GM23248 (cell line): ENCODE results near the gene C1QTNF3. TPM values are rescaled to one million over a fixed set of nuclear protein-coding genes. Genes with fewer than 3 reads are reported as not detected.
"Not testable (repeated sequence)": the region's sequence is repeated elsewhere in the genome, so short reads cannot be mapped to it uniquely, and the experiment has no call there.

ENCODE experiments used
- DNase-seq: peaks from one replicate; pipeline ENCODE4 v3.0.0-alpha.2; 2015
- H2AFZ ChIP-seq: fragments of 200-600 bp; sonication (generic); 2 replicates; pipeline ENCODE4 v1.6.1; 2016; ENCODE audit warnings: antibody characterized with exemption
- H3F3A ChIP-seq: fragments of 200-600 bp; sonication (generic); 2 replicates; pipeline ENCODE4 v1.6.1; 2016; ENCODE audit warnings: mild to moderate bottlenecking, antibody characterized with exemption, mixed run types; ENCODE audit not compliant: insufficient read depth
- H3K27ac ChIP-seq: fragments of 200-600 bp; sonication (generic); 2 replicates; pipeline ENCODE4 v1.5.1; 2016; ENCODE audit warnings: mild to moderate bottlenecking
- H3K27me3 ChIP-seq: fragments of 200-600 bp; sonication (generic); replicated peaks from 2 replicates; pipeline ENCODE4 v1.6.1; 2016; ENCODE audit warnings: mild to moderate bottlenecking; ENCODE audit not compliant: insufficient read depth
- H3K36me3 ChIP-seq: fragments of 200-600 bp; sonication (generic); 2 replicates; pipeline ENCODE4 v1.6.1; 2016; ENCODE audit warnings: low read depth, mild to moderate bottlenecking
- H3K4me1 ChIP-seq: fragments of 200-600 bp; sonication (generic); 2 replicates; pipeline ENCODE4 v1.6.1; 2016; ENCODE audit warnings: mild to moderate bottlenecking; ENCODE audit not compliant: insufficient read depth
- H3K4me2 ChIP-seq: fragments of 200-600 bp; sonication (generic); one replicate; pipeline ENCODE4 v1.6.1; 2016; ENCODE audit warnings: mild to moderate bottlenecking; ENCODE audit not compliant: unreplicated experiment
- H3K4me3 ChIP-seq: fragments of 200-600 bp; sonication (generic); 2 replicates; pipeline ENCODE4 v1.5.1; 2016; ENCODE audit warnings: mild to moderate bottlenecking
- H3K79me2 ChIP-seq: fragments of 200-600 bp; sonication (generic); 2 replicates; pipeline ENCODE4 v1.6.1; 2016; ENCODE audit warnings: mild to moderate bottlenecking; ENCODE audit not compliant: insufficient read depth
- H3K9ac ChIP-seq: fragments of 200-600 bp; sonication (generic); 2 replicates; pipeline ENCODE4 v1.6.1; 2016; ENCODE audit warnings: mild to moderate bottlenecking
- H3K9me2 ChIP-seq: fragments of 200-600 bp; sonication (generic); 2 replicates; pipeline ENCODE4 v1.6.1; 2016; ENCODE audit warnings: mixed run types, mild to moderate bottlenecking, moderate library complexity; ENCODE audit not compliant: insufficient read depth
- H3K9me3 ChIP-seq: fragments of 200-600 bp; sonication (generic); one replicate; pipeline ENCODE4 v1.6.1; 2017; ENCODE audit warnings: low read depth
- H4K20me1 ChIP-seq: fragments of 200-600 bp; sonication (generic); 2 replicates; pipeline ENCODE4 v1.6.0; 2016; ENCODE audit not compliant: insufficient read depth
- EZH2 ChIP-seq: fragments of 200-600 bp; sonication (generic); IDR thresholded peaks from 2 replicates; pipeline ENCODE4 v1.6.1; 2018; ENCODE audit warnings: antibody characterized with exemption, mild to moderate bottlenecking; ENCODE audit not compliant: insufficient read depth, poor library complexity, severe bottlenecking
- EZH2phosphoT487 ChIP-seq: fragments of 200-600 bp; sonication (generic); IDR thresholded peaks from 2 replicates; pipeline ENCODE4 v1.6.1; 2018; ENCODE audit warnings: antibody characterized with exemption, moderate library complexity, mild to moderate bottlenecking, low read depth; ENCODE audit not compliant: insufficient read depth
- WGBS, 2 experiments: methylation state at CpG; one replicate each; pipeline ENCODE4 v1.1.6; 2015 to 2017; ENCODE audit warnings: low lambda C conversion rate in 2 of 2, low coverage in 1 of 2; ENCODE audit errors: missing lambda C conversion rate in 2 of 2; 5-methylcytosine and 5-hydroxymethylcytosine counted together
- in situ Hi-C: fragments of 300-500 bp; cut with MboI; formaldehyde crosslinking; loops from 2 replicates; pipeline ENCODE4 v1.15.0; 2020
- polyA plus RNA-seq: library from polyadenylated mRNA; unstranded; fragments of >200 nt; fragmentation: Nextera tagmentation; extraction: Ambion mirVana; gene quantifications from 2 replicates; pipeline ENCODE4 v1.2.1, GENCODE V29; 2016
- total RNA-seq: library from RNA; depleted of rRNA; stranded (reverse); fragments of >200 nt; shearing (Covaris generic); gene quantifications from 2 replicates; pipeline ENCODE4 v1.2.3, GENCODE V29; 2014

The C1QTNF3 gene
- total and polyA plus RNA-seq, 2 experiments from 2014 or later: 0.11 to 0.58 TPM

DNA sequence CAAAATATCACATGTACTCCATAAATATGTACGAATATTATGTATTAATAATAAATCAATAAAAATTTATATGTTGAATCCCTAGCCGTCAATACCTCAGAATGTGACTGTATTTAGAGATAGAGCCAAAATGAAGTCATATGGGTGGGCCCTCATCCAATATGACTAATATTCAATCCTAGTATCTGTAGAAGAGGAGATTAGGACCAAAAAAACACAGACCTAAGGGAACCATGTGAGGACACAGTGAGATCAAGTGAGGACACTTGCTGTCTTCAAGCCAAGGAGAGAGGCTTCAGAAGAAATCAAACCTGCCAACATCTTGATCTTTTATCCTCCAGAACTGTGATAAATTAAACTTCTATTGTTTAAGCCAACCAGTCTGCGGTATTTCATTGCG lies 31.5 kb downstream of the C1QTNF3 start:
- in situ Hi-C loops: loop anchor here (25.0 kb wide), 1 partner anchor 876 kb away; no protein-coding TSS in a partner anchor

DNA sequence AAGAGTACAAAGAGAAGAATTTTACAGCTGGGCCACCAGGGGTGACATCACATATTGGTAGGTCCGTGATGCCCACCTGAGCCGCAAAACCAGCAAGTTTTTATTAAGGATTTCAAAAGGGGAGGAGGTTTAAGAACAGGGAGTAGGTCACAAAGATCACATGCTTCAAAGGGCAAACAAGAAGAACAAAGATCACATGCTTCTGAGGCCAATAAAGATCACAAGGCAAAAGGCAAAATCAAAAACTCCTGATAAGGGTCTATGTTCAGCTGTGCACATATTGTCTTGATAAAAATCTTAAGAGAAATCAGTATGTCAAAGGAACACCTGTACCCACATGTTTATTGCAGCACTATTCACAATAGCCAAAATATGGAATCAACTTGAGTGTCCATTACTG lies 32.9 kb downstream of the C1QTNF3 start:
- H3K27ac ChIP-seq, H2AFZ ChIP-seq, H3K9ac ChIP-seq, H3K4me3 ChIP-seq, H4K20me1 ChIP-seq, H3K9me2 ChIP-seq, H3K36me3 ChIP-seq, H3K27me3 ChIP-seq, DNase-seq, H3K4me2 ChIP-seq, H3K9me3 ChIP-seq: not testable (repeated sequence)
- Histone ChIP-seq H3F3A (peaks cover 33% of the 10 kb centered on the region), H3K79me2 (peaks cover 20% of the 10 kb centered on the region), H3K4me1 (peaks cover 20% of the 10 kb centered on the region)
- 64 to 71% methylated on average over 2 of the region's 2 CpGs for WGBS, 2 experiments
- in situ Hi-C loops: loop anchor here (25.0 kb wide), 1 partner anchor 877 kb away; no protein-coding TSS in a partner anchor

More for the DNA sequence above, 31.5 kb downstream of the C1QTNF3 start:
- Histone ChIP-seq H3K4me1 (peaks cover 16% of the 10 kb centered on the region), H3K27me3 (no peaks in the 10 kb centered on the region), H3K4me3 (no peak overlapping the region), H3F3A (peaks cover 32% of the 10 kb centered on the region), H3K9me2 (no peaks in the 10 kb centered on the region), H3K9ac (no peak overlapping the region), H3K4me2 (no peak overlapping the region), H4K20me1 (no peaks in the 10 kb centered on the region), H3K27ac (no peak overlapping the region), H3K9me3 (no peaks in the 10 kb centered on the region), H3K79me2 (peaks cover 6% of the 10 kb centered on the region), H2AFZ (no peak overlapping the region), H3K36me3 (no peaks in the 10 kb centered on the region)
- 39 to 45% methylated on average over 4 of the region's 4 CpGs for WGBS, 2 experiments
- TF ChIP-seq EZH2 (no peak), EZH2phosphoT487 (no peak)
- peak; percentile 60 for DNase-seq

GRCh38 chr5:34009610-34010009 lies 33.4 kb downstream of the C1QTNF3 start:
- Histone ChIP-seq H3K36me3 (no peaks in the 10 kb centered on the region), H3K27me3 (no peaks in the 10 kb centered on the region), H3K4me3 (no peak overlapping the region), H3K4me2 (peak overlapping the region; percentile 14), H3K9me3 (no peaks in the 10 kb centered on the region), H3K27ac (no peak overlapping the region), H3K9me2 (no peaks in the 10 kb centered on the region), H3F3A (peaks cover 33% of the 10 kb centered on the region), H4K20me1 (no peaks in the 10 kb centered on the region), H3K9ac (no peak overlapping the region), H3K79me2 (peaks cover 20% of the 10 kb centered on the region), H2AFZ (no peak overlapping the region), H3K4me1 (peaks cover 20% of the 10 kb centered on the region)
- TF ChIP-seq EZH2phosphoT487 (no peak), EZH2 (no peak)
- peak; percentile 31 for DNase-seq
- in situ Hi-C loops: loop anchor here (10.0 to 25.0 kb wide), 2 partner anchors 455 to 878 kb away; no protein-coding TSS in a partner anchor
- 87 to 91% methylated on average over 1 of the region's 1 CpG for WGBS, 2 experiments

DNA sequence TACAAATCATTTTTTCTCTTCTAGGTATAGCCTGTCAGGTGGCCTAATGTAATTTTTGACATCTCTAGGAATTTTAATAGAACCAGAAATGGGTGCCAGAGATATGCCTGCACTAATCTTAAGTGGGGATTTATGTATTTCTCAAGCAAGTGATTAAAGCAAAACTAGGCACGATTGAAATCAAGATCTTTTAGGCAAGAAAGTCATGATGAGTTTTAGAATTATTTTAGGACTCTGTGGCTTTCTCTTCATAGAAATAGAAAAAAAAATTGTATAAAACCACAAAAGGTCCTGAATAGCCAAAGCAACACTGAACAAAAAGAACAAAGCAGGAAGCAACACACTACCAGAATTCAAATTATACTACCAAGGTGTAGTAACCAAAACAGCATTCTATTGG lies 34.2 kb downstream of the C1QTNF3 start:
- 9 to 12% methylated on average over 1 of the region's 1 CpG for WGBS, 2 experiments

More for the DNA sequence above, 34.2 kb downstream of the C1QTNF3 start:
- Histone ChIP-seq H3K36me3 (peaks cover 3% of the 10 kb centered on the region; the same call in 1 of the 2 replicates), H3K27ac (peak overlapping the region; percentile 80), H3K79me2 (peaks cover 21% of the 10 kb centered on the region), H3K4me1 (peaks cover 20% of the 10 kb centered on the region), H2AFZ (peak overlapping the region; percentile 97), H3K27me3 (no peaks in the 10 kb centered on the region), H3K9ac (peak overlapping the region; percentile 83), H3K9me2 (no peaks in the 10 kb centered on the region), H3K9me3 (no peaks in the 10 kb centered on the region), H3K4me3 (peak overlapping the region; percentile 83), H3K4me2 (peak overlapping the region; percentile 96), H3F3A (peaks cover 33% of the 10 kb centered on the region), H4K20me1 (no peaks in the 10 kb centered on the region)
- no peak for DNase-seq
- no peak for TF ChIP-seq EZH2phosphoT487
- no peak for TF ChIP-seq EZH2
- in situ Hi-C loops: loop anchor here (10.0 to 25.0 kb wide), 2 partner anchors 456 to 878 kb away; no protein-coding TSS in a partner anchor
